Activated CD4-positive, CD25-positive, alpha-beta regulatory T cell (primary cell): Measurements from ENCODE around the gene KRTAP4-11.
"Not testable (repeated sequence)": the region's sequence is repeated elsewhere in the genome, so short reads cannot be mapped to it uniquely, and the experiment has no call there.

Source experiments
- DNase-seq, 4 experiments: peaks; one replicate each; lab custom pipeline; 2025; lab: John Stamatoyannopoulos, UW

Gene KRTAP4-11

DNA sequence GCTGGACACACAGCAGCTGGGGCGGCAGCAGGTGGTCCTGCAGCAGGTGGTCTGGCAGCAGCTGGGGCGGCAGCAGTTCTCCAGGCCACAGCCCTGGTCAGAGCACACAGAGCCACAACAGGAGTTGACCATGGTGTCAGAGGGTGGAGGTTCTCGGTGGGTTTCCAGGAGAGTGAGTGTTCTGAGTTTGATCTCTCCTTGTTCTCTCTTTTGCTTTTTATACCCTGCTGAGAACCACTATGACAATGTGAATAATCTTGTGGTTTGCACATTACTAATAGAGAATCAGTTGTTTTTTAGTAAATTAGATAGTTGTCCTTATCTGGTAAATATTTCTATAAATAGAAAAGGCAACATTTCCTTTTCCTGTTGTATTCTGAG lies 5.8 kb upstream of the KRTAP4-11 start, which contains the start of gene KRTAP4-12:
TSS of gene KRTAP4-12 (minus strand) at position 192 of the 381 bp plus-strand sequence. CDS start at position 132, 60 bp downstream.
- DNase-seq: not testable (repeated sequence)

DNA sequence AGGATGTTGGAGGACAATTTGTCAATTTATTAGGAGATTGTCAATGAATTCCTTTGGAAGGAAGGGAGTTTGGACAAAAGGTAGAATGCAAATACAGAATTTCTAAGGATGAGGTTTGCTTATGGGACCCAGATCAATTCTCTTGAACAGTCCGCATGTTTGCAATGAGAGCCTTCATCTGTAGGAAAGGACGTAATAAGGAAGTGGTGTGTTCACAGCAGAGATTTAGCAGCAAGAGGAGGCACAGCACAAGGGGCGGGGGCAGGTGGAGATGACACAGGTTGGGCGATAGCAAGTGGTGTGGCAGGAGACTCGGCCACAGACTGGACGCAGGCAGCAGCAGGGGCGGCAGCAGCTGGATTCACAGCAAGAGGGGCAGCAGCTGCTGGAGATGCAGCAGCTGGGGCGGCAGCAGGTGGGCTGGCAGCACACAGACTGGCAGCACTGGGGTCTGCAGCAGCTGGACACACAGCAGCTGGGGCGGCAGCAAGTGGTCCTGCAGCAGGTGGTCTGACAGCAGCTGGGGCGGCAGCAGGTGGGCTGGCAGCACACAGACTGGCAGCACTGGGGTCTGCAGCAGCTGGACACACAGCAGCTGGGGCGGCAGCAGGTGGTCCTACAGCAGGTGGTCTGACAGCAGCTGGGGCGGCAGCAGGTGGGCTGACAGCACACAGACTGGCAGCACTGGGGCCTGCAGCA lies 5.3 kb upstream of the KRTAP4-11 start:
- not testable (repeated sequence) for DNase-seq

- no peak for DNase-seq
Observed at GRCh38 chr17:41121742-41122141, 3.6 kb upstream of the KRTAP4-11 start.

- not testable (repeated sequence) for DNase-seq
Observed at GRCh38 chr17:41119696-41120690, 1.8 kb upstream of the KRTAP4-11 start.

- no peak for DNase-seq
Observed at GRCh38 chr17:41118721-41119120, 548 bp upstream of the KRTAP4-11 start.

DNA sequence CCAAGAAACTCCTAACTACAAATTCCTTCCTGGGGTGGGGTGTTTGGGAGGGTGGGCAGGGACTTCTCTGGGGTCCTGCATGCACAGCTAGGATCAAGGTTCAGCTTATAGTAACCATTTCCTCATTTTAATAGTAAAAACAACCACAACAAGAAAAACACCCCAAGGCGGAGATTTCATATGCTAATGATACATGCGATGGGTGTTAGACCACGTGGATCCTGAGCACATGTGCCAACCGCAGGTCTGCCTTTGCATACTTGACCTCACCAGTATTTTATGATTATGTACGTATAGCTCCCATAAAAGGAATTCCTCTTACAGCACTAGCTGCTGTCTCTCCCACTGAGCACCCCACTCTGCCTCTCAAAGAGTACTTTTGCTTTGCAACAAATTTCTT lies 1.9 kb downstream of the KRTAP4-11 start:
- no peak for DNase-seq

- DNase-seq: no peak
Observed at GRCh38 chr17:41111151-41111885, 6.9 kb downstream of the KRTAP4-11 start.

GRCh38 chr17:41108728-41109386 lies 9.3 kb downstream of the KRTAP4-11 start:
- not testable (repeated sequence) for DNase-seq

- DNase-seq: no peak
Observed at GRCh38 chr17:41107941-41108450, 10.2 kb downstream of the KRTAP4-11 start.

GRCh38 chr17:41105347-41105746 lies 12.8 kb downstream of the KRTAP4-11 start, which contains the start of gene KRTAP4-9:
TSS of gene KRTAP4-9 (plus strand) at chr17:41105389. CDS start at chr17:41105389, 0 bp downstream.
- not testable (repeated sequence) for DNase-seq

DNA sequence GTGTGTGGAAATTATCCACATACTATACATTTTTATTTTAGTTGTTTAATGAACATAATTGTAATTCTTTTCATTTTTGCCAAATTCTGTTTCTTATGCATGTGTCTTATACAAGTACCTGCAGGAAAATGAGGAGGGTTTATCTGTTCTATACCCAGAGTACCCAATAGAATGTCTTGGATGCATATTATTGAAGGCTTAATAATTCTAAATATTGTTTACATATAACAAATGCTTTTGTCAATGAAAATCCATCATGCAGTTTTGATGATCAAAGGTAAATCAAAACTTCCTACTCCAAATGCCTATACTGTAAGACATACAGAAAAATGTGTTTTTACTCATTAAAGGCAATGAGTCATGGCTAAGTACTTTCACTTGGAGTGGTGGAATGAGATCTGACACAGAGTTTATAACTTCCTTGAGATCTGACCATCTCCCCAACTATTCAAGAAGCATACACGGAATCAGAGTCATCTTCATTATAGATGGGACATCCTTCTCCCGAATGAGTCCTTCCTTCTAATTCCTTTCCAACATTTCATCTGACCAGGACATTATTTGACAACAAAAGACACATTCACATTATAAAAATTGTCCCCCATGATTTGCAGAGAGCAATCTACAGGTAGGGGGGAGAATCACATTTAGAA lies 13.7 kb downstream of the KRTAP4-11 start:
- not testable (repeated sequence) for DNase-seq

DNA sequence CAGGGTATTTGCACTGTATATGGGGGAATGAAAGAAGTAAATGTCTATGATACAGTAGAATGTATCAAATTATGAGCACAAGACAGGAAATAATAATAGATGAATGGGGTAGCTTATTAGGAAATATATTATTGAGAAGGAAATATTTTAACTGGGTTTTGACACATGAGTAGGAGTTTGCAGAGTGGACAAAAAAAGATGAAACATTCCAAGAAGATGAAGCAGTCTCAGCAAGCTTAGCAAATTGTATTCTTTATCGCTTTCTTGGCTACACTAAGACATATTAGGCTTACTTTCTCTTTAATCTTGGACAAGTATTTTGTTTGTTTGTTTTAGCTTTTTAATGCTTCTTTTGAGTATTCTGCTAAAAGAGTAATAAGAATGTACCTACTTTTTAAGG lies 14.3 kb downstream of the KRTAP4-11 start:
- no peak for DNase-seq

GRCh38 chr17:41101586-41102259 lies 16.4 kb downstream of the KRTAP4-11 start, which contains the start of gene KRTAP4-16:
TSS of gene KRTAP4-16 (minus strand) at chr17:41102209. CDS start at chr17:41102209, 0 bp downstream.
- no peak for DNase-seq

- DNase-seq: not testable (repeated sequence)
Observed at GRCh38 chr17:41099682-41100480, 18.3 kb downstream of the KRTAP4-11 start.

DNA sequence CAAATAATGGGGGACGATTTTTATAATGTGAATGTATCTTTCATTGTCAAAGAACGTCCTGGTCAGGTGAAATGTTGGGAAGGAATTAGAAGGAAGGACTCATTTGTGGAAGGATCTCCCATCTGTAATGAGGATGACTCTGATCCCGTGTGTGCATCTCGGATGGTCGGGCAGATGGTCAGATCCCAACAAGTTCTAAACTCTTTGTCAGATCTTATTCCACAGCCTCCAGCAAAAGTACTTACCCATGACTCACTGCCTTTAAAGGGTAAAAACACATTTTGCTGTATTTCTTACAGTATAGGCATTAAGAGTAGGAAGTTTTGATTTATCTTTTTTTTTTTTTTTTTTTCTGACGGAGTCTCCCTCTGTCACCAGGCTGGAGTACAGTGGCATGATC lies 19.7 kb downstream of the KRTAP4-11 start:
- DNase-seq: no peak

DNA sequence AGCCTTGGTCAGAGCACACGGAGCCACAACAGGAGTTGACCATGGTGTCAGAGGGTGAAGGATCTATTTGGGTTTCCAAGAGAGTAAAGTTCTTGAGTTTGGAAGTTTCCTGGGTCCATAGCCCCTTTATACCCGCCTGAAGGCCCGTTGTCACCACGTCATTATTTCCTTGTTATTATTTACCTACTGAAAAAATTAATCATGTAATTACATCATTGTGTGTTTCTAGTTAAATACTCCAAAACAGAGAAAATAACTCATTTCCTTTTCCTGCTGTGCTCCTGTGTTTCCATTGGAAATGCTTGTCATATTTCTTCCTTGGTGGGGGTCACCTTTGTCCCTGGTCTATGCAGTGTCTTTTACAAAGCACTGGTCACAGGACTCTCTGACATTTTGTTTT lies 20.1 kb downstream of the KRTAP4-11 start, which contains the start of gene KRTAP4-8:
TSS of gene KRTAP4-8 (minus strand) at position 101 of the 400 bp plus-strand sequence. CDS start at position 43, 58 bp downstream.
- no peak for DNase-seq

DNA sequence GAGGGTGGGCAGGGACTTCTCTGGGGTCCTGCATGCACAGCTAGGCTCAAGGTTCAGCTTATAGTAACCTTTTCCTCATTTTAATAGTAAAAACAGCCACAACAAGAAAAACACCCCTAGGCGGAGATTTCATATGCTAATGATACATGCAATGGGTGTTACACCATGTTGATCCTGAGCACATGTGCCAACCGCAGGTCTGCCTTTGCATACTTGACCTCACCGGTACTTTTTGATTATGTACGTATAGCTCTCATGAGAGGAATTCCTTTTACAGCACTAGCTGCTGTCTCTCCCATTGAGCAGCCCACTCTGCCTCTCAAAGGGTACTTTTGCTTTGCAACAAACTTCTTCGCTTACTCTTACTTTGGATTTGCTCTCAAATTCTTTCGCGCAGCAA lies 22.1 kb downstream of the KRTAP4-11 start:
- DNase-seq: no peak

DNA sequence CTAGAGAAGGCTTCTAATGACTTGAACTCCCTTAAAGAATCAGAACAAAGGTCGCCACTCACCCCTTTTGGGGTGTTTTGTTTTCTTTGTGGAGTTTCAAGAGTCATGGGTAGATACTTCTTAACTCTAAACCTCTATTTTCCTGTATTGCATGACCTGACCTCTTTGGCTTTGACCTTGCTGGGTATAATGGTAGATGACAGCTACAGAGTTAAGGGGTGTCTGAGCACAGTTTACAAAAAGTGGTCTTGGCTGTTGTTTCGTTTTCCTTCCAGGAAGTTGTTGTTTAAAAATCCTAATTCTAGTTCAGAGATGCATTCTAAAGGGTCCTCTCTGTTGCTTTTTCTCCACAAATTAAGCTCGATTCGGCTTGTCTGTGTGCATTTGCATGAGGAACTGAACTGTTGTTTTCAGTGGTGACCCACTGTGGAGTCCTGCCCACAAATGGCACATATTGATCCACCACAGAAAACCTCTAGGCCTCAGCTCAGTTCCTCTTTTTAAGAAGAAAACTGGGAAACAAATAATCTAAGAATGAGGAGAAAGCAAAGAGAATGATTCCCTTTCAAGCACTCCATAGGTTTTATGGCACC lies 29.3 kb downstream of the KRTAP4-11 start:
- DNase-seq: not testable (repeated sequence)
